GM18499 (cell line): ENCODE measurements around the gene ENTHD1.
"Not testable (repeated sequence)": the region's sequence is repeated elsewhere in the genome, so short reads cannot be mapped to it uniquely, and the experiment has no call there.

ENCODE experiments used
- ATAC-seq: cut with Tn5 transposase; IDR thresholded peaks from one replicate; pipeline ENCODE4 v1.9.1; 2021; ENCODE audit warnings: moderate number of reproducible peaks; ENCODE audit not compliant: insufficient read depth, unreplicated experiment

The ENTHD1 gene

GRCh38 chr22:39851606-39852315, 41.8 kb downstream of the ENTHD1 start:
- ATAC-seq = no peak

GRCh38 chr22:39847477-39847876, 46.1 kb downstream of the ENTHD1 start:
- no peak for ATAC-seq

GRCh38 chr22:39846539-39846938, 47.0 kb downstream of the ENTHD1 start:
- not testable (repeated sequence) for ATAC-seq

- no peak for ATAC-seq
Measured at GRCh38 chr22:39845529-39845928, 48.0 kb downstream of the ENTHD1 start.

GRCh38 chr22:39839917-39840510, 53.5 kb downstream of the ENTHD1 start:
- ATAC-seq = no peak

GRCh38 chr22:39839204-39839603, 54.4 kb downstream of the ENTHD1 start:
- no peak for ATAC-seq

- no peak for ATAC-seq
Measured at GRCh38 chr22:39833610-39834009, 60.0 kb downstream of the ENTHD1 start.

- no peak for ATAC-seq
Measured at GRCh38 chr22:39833093-39833492, 60.5 kb downstream of the ENTHD1 start.

- ATAC-seq = no peak
Measured at GRCh38 chr22:39832627-39833074, 60.9 kb downstream of the ENTHD1 start.

- peak; percentile 78 for ATAC-seq
Measured at GRCh38 chr22:39825661-39826102, 67.9 kb downstream of the ENTHD1 start.

GRCh38 chr22:39821008-39821407, 72.6 kb downstream of the ENTHD1 start:
- no peak for ATAC-seq

GRCh38 chr22:39820256-39820655, 73.3 kb downstream of the ENTHD1 start:
- no peak for ATAC-seq

- no peak for ATAC-seq
Measured at GRCh38 chr22:39819429-39819828, 74.1 kb downstream of the ENTHD1 start.

GRCh38 chr22:39818094-39818493, 75.5 kb downstream of the ENTHD1 start:
- no peak for ATAC-seq

GRCh38 chr22:39815932-39816331, 77.6 kb downstream of the ENTHD1 start:
- no peak for ATAC-seq

- no peak for ATAC-seq
Measured at GRCh38 chr22:39814899-39815298, 78.7 kb downstream of the ENTHD1 start.

- no peak for ATAC-seq
Measured at GRCh38 chr22:39809772-39810557, 83.6 kb downstream of the ENTHD1 start.

- no peak for ATAC-seq
Measured at GRCh38 chr22:39808081-39808480, 85.5 kb downstream of the ENTHD1 start.

GRCh38 chr22:39806109-39806508, 87.5 kb downstream of the ENTHD1 start:
- no peak for ATAC-seq

GRCh38 chr22:39805117-39805516, 88.4 kb downstream of the ENTHD1 start:
- no peak for ATAC-seq

GRCh38 chr22:39802682-39803081, 90.9 kb downstream of the ENTHD1 start:
- no peak for ATAC-seq
